Stimulated activated CD8-positive, alpha-beta memory T cell treated with anti-CD3 and anti-CD28 coated beads, Interleukin-4, amount 100 ng/mL, for 24 hours (primary cell): ENCODE results near the gene SMIM43.
"Not testable (repeated sequence)": the region's sequence is repeated elsewhere in the genome, so short reads cannot be mapped to it uniquely, and the experiment has no call there.

Source experiments
- DNase-seq: peaks from one replicate; pipeline ENCODE4 v3.0.0-alpha.2; 2020; ENCODE audit warnings: low read depth

The SMIM43 gene

DNA sequence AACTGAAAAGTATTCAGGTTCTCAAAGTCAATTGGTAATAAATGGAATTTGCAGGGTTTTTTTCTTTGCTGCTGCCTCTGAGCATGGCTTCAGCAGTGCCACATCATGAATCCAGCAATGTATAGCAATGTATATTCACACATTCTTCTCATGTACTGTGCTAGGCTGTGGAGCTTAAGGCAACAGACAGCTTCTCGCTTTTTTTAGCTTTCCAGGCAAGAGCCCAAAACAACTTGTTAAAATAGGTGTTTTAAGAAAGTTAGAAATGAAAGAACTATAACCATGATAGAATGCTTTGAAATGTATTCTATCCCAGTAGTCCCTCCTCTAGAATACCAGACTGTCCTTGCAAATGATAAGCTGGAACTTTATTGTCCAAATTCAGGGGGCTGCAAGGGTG lies 30.4 kb downstream of the SMIM43 start:
- no peak for DNase-seq

DNA sequence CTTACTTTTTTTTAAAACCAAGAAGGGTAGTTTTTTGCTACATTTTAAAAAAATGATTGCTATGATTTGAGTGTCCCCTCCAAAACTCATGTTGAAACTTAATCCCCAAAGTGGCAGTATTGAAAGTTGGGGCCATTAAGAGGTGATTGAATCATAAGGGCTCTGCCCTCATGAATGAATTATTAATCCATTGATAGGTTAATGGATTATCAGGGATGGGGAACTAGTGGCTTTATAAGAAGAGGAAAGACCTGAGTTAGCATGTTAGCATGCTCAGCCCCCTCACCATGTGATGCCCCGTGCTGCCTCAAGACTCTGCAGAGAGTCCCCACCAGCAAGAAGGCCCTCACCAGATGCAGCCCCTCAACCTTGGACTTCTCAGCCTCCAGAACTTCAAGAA lies 31.0 kb downstream of the SMIM43 start:
- no peak for DNase-seq

DNA sequence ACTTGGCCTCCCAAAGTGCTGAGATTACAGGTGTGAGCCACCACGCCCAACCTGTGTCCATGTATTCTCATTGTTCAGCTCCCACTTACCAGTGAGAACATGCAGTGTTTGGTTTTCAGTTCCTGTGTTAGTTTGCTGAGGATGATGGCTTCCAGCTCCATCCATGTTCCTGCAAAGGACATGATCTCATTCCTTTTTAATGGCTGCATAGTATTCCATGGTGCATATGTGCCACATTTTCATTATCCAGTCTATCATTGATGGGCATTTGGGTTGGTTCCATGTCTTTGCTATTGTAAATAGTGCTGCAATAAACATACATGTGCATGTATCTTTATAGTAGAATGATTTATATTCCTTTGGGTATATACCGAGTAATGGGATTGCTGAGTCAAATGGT lies 35.2 kb downstream of the SMIM43 start:
- DNase-seq, result not testable (repeated sequence)

DNA sequence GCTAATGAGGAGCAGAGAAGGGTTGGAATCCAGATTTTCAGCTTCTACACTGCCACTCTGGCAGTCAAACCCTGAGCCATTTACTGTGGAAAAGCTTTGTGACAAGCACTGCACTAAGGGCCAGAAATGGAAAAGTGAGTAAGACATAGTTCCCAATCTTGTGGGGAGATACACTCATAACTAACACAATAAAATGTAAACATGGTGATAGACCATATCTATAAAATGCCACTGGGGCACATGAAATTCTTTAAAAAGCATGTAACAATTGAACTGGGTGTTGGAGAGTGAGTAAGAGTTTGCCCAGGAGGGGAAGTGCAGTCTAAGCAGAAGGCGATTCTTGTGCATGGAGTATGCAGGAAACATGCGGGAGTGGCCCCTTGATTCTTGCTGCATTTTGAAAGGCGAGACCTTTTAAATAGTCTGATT lies 36.2 kb downstream of the SMIM43 start:
- no peak for DNase-seq

DNA sequence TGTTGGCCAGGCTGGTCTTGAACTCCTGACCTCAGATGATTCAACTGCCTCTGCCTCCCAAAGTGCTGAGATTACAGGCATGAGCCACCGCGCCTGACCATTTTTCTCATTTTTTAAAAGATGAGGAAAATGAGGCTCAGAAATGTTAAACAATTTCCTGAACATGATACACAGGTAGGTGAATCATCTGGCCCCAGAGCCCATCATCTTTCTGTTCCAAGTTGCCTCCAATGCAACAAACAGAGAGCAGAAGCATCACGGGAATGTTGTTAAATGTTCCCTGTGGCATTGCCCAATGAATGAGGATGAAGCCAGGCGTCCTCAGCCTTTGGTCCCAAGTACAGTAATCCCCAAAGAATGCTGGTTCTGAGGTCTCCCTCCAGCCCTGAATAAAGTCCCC lies 36.9 kb downstream of the SMIM43 start:
- DNase-seq, result no peak

DNA sequence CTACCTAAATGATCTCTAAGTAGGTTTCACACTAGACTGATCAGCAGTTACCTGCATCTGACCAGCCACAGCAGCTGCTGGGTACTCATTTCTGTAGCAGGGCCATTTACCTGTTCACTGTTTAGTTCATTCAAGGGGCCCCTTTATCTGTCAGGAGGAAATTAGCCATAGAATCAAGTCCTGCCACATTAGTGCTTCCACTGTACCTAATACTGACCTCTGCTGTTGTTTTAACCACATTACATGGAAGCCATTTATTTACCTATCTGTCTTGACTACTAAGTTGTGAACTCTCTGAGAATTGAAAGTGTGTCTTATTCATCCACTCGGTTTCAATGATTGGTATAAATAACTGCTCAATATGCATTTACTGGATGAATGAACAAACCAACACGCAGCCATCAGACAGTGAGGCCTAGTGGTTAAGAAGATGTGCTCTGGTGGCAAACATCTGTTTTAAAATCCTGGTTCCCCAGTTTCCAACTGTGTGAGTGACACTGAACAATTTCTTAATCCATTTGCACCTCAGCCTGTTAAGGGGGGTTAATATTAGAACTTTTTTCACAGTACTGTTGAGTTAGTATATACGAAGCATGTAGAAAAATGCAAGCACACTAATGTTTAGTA lies 38.2 kb downstream of the SMIM43 start:
- DNase-seq, result no peak

DNA sequence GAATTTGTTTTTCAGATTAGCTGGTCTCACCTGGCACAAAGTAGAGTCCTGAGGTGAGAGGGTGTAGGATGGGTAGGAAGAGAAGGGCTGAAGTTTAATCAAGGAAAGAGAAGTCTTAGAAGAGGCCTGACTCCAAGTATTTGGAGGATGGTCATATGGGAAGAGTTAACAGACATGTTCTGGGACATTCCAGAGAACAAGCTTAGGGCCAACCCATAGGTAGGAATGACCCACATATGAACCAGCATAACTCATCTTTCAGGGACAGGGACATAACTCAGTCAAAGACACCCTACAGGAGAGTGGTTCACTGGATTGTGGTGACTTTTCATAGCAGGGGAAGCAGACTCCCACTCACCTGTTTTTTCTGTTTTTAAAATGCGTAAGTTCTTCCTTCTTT lies 40.3 kb downstream of the SMIM43 start:
- no peak for DNase-seq

DNA sequence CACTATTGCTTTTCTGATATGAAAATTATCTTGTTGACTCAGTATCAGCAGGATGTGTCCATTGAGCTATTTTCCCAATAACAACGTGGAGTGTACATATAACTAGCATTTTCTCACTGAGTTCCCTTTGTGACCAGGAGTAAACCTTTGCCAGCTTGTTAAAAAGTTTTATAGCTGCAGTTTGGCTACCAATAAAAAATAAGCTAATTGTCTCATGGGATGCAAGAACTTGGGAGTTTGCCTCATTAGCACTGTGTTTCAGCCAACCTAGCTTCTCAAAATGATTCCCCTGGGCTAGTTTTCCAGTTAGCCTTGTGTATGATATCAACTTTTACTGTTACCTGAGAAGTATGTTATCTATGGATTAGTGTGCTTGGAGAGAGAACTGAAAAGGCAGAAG lies 43.3 kb downstream of the SMIM43 start:
- no peak for DNase-seq

DNA sequence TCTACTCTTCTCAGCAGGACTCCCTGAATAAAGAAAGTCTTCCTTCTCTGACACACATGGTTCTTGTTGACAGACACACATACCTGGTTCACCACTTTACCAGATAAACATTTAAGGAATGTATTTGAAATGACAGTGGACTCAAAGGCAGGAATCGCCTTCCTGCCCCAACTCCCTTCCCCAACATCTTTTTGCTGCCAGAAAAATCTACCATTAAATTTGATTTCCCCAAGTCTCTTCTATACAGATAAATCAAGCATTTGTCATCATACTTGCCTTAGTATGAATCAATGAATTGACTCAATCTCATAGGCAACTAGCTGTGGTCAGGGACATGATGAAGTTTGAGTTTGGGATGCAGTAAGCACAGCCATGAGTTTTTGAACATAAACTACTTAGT lies 44.9 kb downstream of the SMIM43 start:
- DNase-seq, result no peak

DNA sequence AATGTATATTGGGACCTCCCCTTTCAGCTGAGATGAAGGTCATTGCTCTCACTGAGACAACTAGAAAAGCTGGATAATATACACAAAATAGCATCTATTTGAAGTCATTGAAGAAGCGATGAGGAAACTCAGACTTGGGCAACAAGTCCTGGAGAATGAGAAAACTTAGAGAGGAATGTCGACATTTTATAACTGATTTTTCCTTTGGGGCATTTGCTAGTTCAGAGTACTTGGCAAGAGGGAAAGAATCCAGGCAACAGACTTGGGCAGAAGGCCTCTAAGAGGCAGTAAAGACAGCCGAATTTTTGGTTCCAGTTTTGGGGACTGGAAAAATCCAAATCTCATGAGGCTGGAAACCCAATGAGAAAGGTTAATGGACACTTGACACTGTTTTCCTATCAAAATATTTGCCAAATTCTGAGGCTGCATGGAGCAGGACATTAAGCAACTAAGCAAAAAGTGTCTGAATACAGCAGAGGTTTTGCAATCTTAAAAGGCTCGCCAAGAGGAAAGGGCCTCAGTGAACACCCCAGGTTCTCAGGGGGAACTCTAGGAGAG lies 47.2 kb downstream of the SMIM43 start:
- DNase-seq, result no peak

DNA sequence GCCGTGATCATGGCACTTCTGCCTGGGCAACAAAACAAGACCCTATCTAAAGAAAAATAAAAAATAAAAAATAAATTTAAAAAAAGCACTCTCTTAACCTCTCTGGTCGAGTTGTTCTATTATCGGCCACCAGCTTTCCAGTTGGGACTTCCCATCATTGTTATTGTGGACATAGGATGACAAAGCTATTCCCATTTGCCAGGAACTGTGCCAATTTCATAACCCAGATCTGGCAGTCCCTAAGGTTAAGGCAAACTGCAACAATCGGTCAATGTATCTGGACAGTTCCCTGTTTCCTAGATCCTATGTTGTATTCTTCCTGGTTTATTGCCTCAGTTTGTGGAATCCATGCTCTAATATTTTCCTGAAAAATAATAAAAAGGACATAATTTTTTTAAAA lies 50.4 kb downstream of the SMIM43 start:
- no peak for DNase-seq

DNA sequence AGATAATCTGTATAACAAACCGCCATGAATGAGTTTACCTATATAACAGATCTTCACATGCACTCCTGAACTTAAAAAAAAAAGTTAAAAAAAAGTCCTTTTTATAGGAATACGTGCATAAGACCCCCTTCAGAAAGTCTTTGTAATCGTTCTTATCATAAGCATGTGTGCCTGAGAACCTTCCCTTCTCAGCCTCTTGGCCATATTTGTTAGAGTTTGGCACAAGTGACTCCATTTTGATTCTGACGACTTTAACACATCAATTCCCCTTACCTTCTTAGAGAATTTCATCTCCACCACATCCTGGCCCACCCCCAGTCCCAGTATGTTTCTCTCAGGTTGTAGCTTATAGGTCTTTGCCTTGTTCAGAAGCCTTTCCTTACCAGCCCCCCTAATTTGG lies 52.2 kb downstream of the SMIM43 start:
- no peak for DNase-seq

DNA sequence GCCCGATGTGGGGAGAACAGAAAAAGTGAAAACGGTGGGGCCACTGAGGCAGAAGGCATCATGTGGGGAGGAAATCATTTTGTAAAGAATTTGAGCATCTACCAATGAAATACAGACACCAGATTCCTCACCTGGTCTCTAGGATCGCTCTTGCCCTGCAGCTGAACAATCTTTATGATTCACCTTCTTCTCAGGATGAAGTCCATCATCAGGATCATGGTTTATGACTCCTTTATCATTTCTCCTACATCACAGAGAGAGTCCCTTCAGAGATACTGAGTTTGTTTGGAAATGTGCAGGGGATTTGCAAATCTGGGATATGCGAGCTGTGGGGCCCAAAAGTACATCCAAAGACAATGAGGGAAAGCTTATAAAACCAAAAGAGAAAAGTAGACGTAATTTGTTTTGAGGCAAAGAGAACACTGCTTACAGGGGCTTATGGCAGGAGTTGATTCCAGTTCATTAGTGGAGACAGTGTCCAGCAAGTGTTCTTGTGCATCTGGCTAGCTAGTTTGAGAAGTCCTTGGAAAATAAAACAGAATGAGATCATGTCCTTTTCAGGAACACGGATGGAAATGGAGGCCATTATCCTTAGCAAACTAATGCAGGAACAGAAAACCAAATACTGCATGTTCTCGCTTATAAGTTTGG lies 52.8 kb downstream of the SMIM43 start:
- DNase-seq, result no peak

DNA sequence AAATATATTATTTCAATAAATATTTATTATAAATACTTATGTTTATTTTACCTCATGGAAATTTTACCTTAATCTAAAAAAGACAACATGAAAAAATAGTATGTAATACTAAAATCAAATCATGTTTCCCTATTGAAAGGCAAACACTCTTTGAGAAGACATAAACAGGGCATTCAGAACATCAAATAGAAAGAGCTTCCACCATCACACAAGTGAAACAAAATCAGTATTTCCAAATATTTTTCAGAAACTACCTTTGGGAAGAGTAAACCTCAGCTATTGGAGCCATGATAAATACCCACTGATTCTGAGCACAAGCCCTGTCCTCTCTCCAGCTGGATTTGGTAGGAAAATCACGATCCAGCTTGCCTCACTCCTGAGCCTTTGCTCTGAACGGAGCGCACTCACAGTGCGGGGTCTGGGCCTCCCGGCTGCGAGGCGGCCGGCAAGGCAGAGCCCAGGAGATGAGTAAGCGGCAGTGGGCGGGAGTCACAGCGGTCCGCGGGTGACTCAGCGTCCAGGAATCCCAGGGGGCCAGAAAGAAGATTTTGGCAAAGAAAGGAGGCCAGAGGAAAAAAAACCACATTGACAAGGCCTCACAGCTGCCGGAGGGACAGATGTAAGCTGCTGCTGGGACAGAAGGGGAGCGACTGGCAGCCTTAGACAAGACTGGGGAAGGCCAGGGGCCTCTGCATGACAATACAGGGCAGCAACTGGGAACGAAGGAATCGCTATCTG lies 53.5 kb downstream of the SMIM43 start:
- peak; percentile 22 for DNase-seq

DNA sequence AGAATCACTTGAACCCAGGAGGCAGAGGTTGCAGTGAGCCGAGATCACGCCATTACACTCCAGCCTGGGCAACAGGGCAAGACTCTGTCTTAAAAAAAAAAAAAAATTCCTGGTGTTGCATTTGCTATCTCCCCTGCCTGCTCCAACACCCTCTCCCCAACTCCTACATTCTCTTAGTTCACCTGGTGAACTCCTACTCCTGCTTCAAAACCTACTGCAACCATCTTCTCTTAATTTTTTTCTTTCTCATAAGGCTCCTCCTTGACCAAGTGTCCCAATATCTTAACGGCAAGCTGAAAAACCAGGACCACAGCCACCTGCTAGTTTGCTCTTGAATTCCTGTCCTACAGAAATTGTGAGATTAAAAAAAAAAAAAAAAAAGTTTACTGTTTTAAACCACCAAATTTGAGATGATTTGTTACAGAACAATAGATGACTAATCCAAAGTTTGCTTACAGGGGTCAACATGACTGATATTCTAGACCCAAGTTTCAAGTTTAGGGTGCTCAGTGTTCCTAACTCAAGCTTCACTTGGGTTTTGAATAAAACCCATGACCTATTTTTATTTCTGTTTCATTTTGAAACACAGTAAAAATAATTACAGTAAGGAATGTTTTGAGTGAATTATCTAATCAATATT lies 55.1 kb downstream of the SMIM43 start:
- no peak for DNase-seq
